Retinal pigment epithelial cell (primary cell): ENCODE measurements around the gene ICAM2.

ENCODE experiments used
- DNase-seq: peaks from one replicate; pipeline ENCODE4 v3.0.0-alpha.2; 2010; ENCODE audit warnings: low read depth
- H3K4me3 ChIP-seq: 2 replicates; pipeline ENCODE4 v1.5.1; 2011; ENCODE audit warnings: mild to moderate bottlenecking, low read length, control low read depth, moderate library complexity
- TF ChIP-seq, protein P1 (sequence below): conservative IDR thresholded peaks from 2 replicates; pipeline ENCODE4 v1.5.1; 2011; ENCODE audit warnings: low read depth, low read length, control low read depth, inconsistent platforms

Gene ICAM2

GRCh38 chr17:64020056-64020766 lies at the start of gene ICAM2:
Gene ICAM2, minus strand, starts transcription at chr17:64020633. Its CDS starts 13,942 bp downstream, at chr17:64006691.
- TF ChIP-seq, protein P1, sequence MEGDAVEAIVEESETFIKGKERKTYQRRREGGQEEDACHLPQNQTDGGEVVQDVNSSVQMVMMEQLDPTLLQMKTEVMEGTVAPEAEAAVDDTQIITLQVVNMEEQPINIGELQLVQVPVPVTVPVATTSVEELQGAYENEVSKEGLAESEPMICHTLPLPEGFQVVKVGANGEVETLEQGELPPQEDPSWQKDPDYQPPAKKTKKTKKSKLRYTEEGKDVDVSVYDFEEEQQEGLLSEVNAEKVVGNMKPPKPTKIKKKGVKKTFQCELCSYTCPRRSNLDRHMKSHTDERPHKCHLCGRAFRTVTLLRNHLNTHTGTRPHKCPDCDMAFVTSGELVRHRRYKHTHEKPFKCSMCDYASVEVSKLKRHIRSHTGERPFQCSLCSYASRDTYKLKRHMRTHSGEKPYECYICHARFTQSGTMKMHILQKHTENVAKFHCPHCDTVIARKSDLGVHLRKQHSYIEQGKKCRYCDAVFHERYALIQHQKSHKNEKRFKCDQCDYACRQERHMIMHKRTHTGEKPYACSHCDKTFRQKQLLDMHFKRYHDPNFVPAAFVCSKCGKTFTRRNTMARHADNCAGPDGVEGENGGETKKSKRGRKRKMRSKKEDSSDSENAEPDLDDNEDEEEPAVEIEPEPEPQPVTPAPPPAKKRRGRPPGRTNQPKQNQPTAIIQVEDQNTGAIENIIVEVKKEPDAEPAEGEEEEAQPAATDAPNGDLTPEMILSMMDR: no peak
- H3K4me3 ChIP-seq: no peak within 1 kb of the TSS
- DNase-seq: no peak

DNA sequence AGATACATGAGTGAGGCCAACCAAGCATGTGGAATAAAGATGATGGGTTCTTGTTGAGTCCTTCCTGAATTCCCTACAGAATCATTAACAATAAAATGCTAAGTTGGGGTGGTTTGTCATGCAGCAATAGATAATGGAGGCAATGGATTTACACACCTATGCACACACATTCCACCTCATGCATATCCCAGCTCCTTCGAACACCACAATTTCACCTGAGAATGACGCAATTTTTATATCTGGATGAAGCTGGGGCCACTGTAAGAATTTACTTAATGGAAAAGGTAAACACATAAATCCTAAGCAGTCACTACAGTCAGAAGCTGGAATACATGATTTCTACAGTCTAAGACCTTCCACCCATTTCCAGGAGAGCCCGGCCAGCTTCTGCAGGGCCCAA lies 49.8 kb upstream of the ICAM2 start:
- TF ChIP-seq, protein P1: no peak
- no peak for DNase-seq
- H3K4me3 ChIP-seq: no peak overlapping the region

DNA sequence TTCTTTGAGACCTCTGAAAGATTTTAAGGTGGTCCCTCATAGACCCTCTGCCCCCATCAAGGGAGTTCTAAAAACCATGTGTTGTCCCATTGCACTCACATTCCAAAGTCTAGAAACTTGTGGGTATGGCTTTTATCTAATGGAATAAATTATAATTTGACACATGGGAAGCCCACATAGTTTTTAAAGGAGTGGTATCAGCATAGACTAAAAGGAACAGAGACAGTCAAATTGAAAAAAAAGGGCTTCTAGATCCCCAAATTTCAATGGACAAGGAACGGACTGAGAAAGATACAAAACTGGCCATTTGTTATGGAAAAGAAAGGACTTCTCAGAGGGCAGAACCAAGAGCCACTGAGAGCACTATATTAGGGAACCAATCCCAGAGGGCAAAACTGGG lies 48.7 kb upstream of the ICAM2 start:
- TF ChIP-seq, protein P1: no peak

GRCh38 chr17:64067657-64068056 lies 47.2 kb upstream of the ICAM2 start:
- TF ChIP-seq, protein P1: no peak
- H3K4me3 ChIP-seq: no peak overlapping the region
- no peak for DNase-seq

More for the DNA sequence above, 48.7 kb upstream of the ICAM2 start:
- no peak overlapping the region for H3K4me3 ChIP-seq
- no peak for DNase-seq

GRCh38 chr17:64066716-64067115 lies 46.3 kb upstream of the ICAM2 start:
- DNase-seq: no peak
- H3K4me3 ChIP-seq: no peak overlapping the region
- TF ChIP-seq, protein P1: no peak

GRCh38 chr17:64065161-64065560 lies 44.7 kb upstream of the ICAM2 start:
- no peak for DNase-seq
- no peak overlapping the region for H3K4me3 ChIP-seq
- TF ChIP-seq, protein P1: no peak

GRCh38 chr17:64064331-64064730 lies 43.9 kb upstream of the ICAM2 start:
- no peak for DNase-seq
- TF ChIP-seq, protein P1: no peak
- no peak overlapping the region for H3K4me3 ChIP-seq
